Body of pancreas (tissue), 4 donors: Measurements from ENCODE around the gene KRTAP10-2. TPM values are rescaled to one million over a fixed set of nuclear protein-coding genes. Genes with fewer than 3 reads are reported as not detected.

Experiments
- ATAC-seq: fragments of 150-250 bp; one replicate; pipeline ENCODE4 v1.9.1; 2016
- DNase-seq, 4 donors: peaks; one replicate each; pipeline ENCODE4 v3.0.0-alpha.2; 2019
- H3K27ac ChIP-seq, 4 donors: fragments of 200-600 bp; sonication (generic); 1 replicate in 3 of 4; 2 replicates in 1 of 4; pipeline versions ENCODE4 v1.5.1 to v1.6.1; 2016 to 2019; ENCODE audit warnings: mild to moderate bottlenecking in 1 of 4, mixed read lengths in 1 of 4, moderate library complexity in 1 of 4
- H3K27me3 ChIP-seq, 2 donors: fragments of 200-600 bp; sonication (generic); one replicate each; pipeline ENCODE4 v1.6.0; 2016; ENCODE audit warnings: mild to moderate bottlenecking in 1 of 2
- H3K36me3 ChIP-seq, 2 donors: fragments of 200-600 bp; sonication (generic); replicated peaks in 1 of 2; 2 replicates each; pipeline ENCODE4 v1.5.1; 2016; ENCODE audit warnings: low read depth in 2 of 2; ENCODE audit not compliant: insufficient read depth in 1 of 2
- H3K4me1 ChIP-seq: fragments of 200-600 bp; sonication (generic); one replicate; pipeline ENCODE4 v1.6.0; 2016
- H3K4me3 ChIP-seq, 2 donors: fragments of 200-600 bp; sonication (generic); 1 replicate in 1 of 2; 2 replicates in 1 of 2; pipeline ENCODE4 v1.5.1; 2016 to 2019
- H3K9me3 ChIP-seq, 3 donors: fragments of 200-600 bp; sonication (generic); 1 replicate in 2 of 3; 2 replicates in 1 of 3; pipeline ENCODE4 v1.5.1; 2016
- POLR2A ChIP-seq, 3 donors: fragments of 450-650 bp; IDR thresholded peaks; one replicate each; pipeline ENCODE4 v1.6.1; 2016; ENCODE audit warnings: antibody characterized with exemption in 3 of 3, mild to moderate bottlenecking in 2 of 3
- WGBS, 2 donors: methylation state at CpG; one replicate each; pipeline ENCODE4 v1.1.5; 2017; 5-methylcytosine and 5-hydroxymethylcytosine counted together
- intact Hi-C: fragments of 100-400 bp; cut with DNase I; formaldehyde crosslinking; loops from one replicate; pipeline ENCODE4 v1.15.1; 2023
- total RNA-seq, 2 donors: library from RNA; depleted of rRNA; stranded (reverse); fragments of >200 nt; gene quantifications; one replicate each; pipeline ENCODE4 v1.1.0, GENCODE V29; 2016
- TF ChIP-seq, protein P1 (sequence below), 7 experiments: fragments of 450-650 bp in 4 of 7; fragments of 200-600 bp in 3 of 7; sonication (generic) in 3 of 7; IDR thresholded peaks; one replicate each; pipeline ENCODE4 v1.5.1; 2016 to 2019; ENCODE audit warnings: antibody characterized with exemption in 7 of 7

KRTAP10-2 gene
- total RNA-seq, 2 donors from 2014 or later = not detected

DNA sequence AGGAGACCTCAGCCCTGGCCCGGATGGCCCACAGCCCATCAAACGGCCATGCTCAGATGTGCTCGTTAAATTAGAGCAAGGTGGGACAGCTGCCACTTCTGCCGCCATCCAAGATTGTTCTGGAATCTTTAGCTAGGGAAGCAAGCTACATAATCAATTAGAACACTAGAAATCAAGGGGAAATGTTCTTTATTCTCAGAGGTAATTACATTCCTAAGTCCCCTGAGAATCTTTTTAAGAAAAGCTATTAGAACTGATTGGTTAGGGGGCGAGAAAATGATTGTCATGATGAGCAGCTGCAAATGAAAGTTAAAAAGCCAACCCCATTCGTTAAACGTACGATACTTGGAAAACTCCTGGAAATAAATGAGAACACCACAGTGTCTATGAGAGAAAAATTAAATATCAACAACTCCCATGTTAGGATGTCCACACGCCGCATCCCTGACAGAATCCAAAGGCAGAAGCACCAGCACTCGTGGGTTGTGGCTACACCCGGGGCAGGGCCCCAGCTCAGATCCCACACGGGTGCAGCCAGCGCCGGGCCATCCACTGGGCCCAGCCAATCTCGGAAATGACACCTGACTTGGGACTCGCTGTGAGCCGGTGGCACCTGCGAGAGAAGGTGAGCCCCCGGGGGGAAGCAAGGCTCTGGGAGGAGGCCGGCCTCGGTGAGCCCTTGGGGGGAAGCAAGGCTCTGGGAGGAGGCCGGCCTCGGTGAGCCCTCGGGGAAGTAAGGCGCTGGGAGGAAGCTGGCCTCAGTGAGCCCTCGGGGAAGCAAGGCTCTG, 48.9 kb downstream of the KRTAP10-2 start:
- no peak for DNase-seq
- H3K4me1 ChIP-seq = peaks cover 16% of the 10 kb centered on the region
- no peak overlapping the region for H3K4me3 ChIP-seq
- WGBS, 2 donors = 82% methylated on average over 26 to 27 of the region's 27 CpGs
- no peak for ATAC-seq
- no peak overlapping the region for H3K27ac ChIP-seq
- intact Hi-C loops = no loop called here
- no peaks in the 10 kb centered on the region for H3K36me3 ChIP-seq
- TF ChIP-seq, protein P1, sequence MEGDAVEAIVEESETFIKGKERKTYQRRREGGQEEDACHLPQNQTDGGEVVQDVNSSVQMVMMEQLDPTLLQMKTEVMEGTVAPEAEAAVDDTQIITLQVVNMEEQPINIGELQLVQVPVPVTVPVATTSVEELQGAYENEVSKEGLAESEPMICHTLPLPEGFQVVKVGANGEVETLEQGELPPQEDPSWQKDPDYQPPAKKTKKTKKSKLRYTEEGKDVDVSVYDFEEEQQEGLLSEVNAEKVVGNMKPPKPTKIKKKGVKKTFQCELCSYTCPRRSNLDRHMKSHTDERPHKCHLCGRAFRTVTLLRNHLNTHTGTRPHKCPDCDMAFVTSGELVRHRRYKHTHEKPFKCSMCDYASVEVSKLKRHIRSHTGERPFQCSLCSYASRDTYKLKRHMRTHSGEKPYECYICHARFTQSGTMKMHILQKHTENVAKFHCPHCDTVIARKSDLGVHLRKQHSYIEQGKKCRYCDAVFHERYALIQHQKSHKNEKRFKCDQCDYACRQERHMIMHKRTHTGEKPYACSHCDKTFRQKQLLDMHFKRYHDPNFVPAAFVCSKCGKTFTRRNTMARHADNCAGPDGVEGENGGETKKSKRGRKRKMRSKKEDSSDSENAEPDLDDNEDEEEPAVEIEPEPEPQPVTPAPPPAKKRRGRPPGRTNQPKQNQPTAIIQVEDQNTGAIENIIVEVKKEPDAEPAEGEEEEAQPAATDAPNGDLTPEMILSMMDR (IDR thresholded peaks at IDR 0.05) = no peak
- TF ChIP-seq POLR2A (IDR thresholded peaks at IDR 0.05) = no peak
- no peaks in the 10 kb centered on the region for H3K9me3 ChIP-seq
- H3K27me3 ChIP-seq = no peaks in the 10 kb centered on the region

Other genes with a start within 250 kb of the KRTAP10-2 start
- 10 to 100 TPM; 24.6 to 43.8 TPM for gene CFAP410, start 212.1 kb downstream of the KRTAP10-2 start, total RNA-seq
- 1 to 10 TPM; 2.1 to 2.3 TPM for gene TRPM2, start 197.9 kb downstream of the KRTAP10-2 start, total RNA-seq
- 1 to 10 TPM in 1 of 2 donors, under 1 TPM in 1; 0.33 to 1.0 TPM for gene LRRC3, start 96.0 kb downstream of the KRTAP10-2 start, total RNA-seq
- not detected for gene KRTAP10-1, start 11.3 kb downstream of the KRTAP10-2 start, total RNA-seq
- not detected for gene KRTAP10-3, start 7.3 kb upstream of the KRTAP10-2 start, total RNA-seq
- not detected for gene KRTAP10-4, start 22.2 kb upstream of the KRTAP10-2 start, total RNA-seq
- not detected for gene KRTAP10-5, start 29.1 kb upstream of the KRTAP10-2 start, total RNA-seq
- gene KRTAP10-6, start 41.0 kb upstream of the KRTAP10-2 start, total RNA-seq = not detected
- gene KRTAP10-7, start 49.1 kb upstream of the KRTAP10-2 start, total RNA-seq = not detected
- gene KRTAP10-8, start 60.6 kb upstream of the KRTAP10-2 start, total RNA-seq = not detected
- gene KRTAP10-9, start 75.6 kb upstream of the KRTAP10-2 start, total RNA-seq = not detected
- gene KRTAP10-10, start 85.9 kb upstream of the KRTAP10-2 start, total RNA-seq = not detected
- gene KRTAP10-11, start 94.9 kb upstream of the KRTAP10-2 start, total RNA-seq = not detected
- gene KRTAP12-4, start 103.2 kb upstream of the KRTAP10-2 start, total RNA-seq = not detected
- not detected for gene KRTAP12-3, start 106.4 kb upstream of the KRTAP10-2 start, total RNA-seq
- not detected for gene KRTAP12-2, start 115.4 kb upstream of the KRTAP10-2 start, total RNA-seq
- not detected for gene KRTAP12-1, start 130.7 kb upstream of the KRTAP10-2 start, total RNA-seq
- gene KRTAP10-12, start 145.7 kb upstream of the KRTAP10-2 start, total RNA-seq = not detected
- under 1 TPM in 1 of 2 donors, not detected in 1; 0.52 TPM for gene TSPEAR, start 160.1 kb upstream of the KRTAP10-2 start, total RNA-seq